ENCODE data around the gene CLEC16A.

The CLEC16A gene

GRCh38 chr16:11111856-11112634 lies 167.7 kb downstream of the CLEC16A start:
- TF ChIP-seq GABPA (IDR thresholded peaks at IDR 0.05; ENCODE audit: low read depth) = no peak
- TF ChIP-seq POLR2AphosphoS5 (IDR thresholded peaks at IDR 0.05; ENCODE audit: low read depth) = no peak
- TF ChIP-seq CTCF (IDR thresholded peaks at IDR 0.05; ENCODE audit: insufficient read depth, low read length) = no peak
- no peak for TF ChIP-seq REST (IDR thresholded peaks at IDR 0.05; ENCODE audit: insufficient replicate concordance, low read depth)
- TF ChIP-seq SPI1 (IDR thresholded peaks at IDR 0.05; ENCODE audit: borderline replicate concordance, low read depth) = no peak

GRCh38 chr16:11112723-11113348 lies 168.5 kb downstream of the CLEC16A start:
- no peak for DNase-seq (ENCODE audit: low read depth in 1 of 2, low spot score in 1 of 2)
- TF ChIP-seq SPI1 (IDR thresholded peaks at IDR 0.05; ENCODE audit: borderline replicate concordance, low read depth) = no peak
- no peak for TF ChIP-seq GABPA (IDR thresholded peaks at IDR 0.05; ENCODE audit: low read depth)
- no peak for TF ChIP-seq CTCF (IDR thresholded peaks at IDR 0.05; ENCODE audit: insufficient read depth, low read length)
- no peak for TF ChIP-seq POLR2AphosphoS5 (IDR thresholded peaks at IDR 0.05; ENCODE audit: low read depth)
- TF ChIP-seq REST (IDR thresholded peaks at IDR 0.05; ENCODE audit: insufficient replicate concordance, low read depth) = no peak
- no peak overlapping the region for H3K4me3 ChIP-seq (replicated peaks; ENCODE audit: insufficient read depth, low read length)

More at GRCh38 chr16:11111856-11112634, 167.7 kb downstream of the CLEC16A start:
- H3K27me3 ChIP-seq (ENCODE audit: insufficient read depth, poor library complexity, severe bottlenecking) = no peaks in the 10 kb centered on the region
- DNase-seq (ENCODE audit: low read depth in 1 of 2, low spot score in 1 of 2) = no peak
- H3K27ac ChIP-seq (replicated peaks) = no peak overlapping the region
- H3K4me3 ChIP-seq (replicated peaks; ENCODE audit: insufficient read depth, low read length) = no peak overlapping the region

GRCh38 chr16:11114366-11115164 lies 170.2 kb downstream of the CLEC16A start:
- peak; percentile 82 to 87 for DNase-seq (ENCODE audit: low read depth in 1 of 2, low spot score in 1 of 2)
- Histone ChIP-seq H3K27me3 (ENCODE audit: insufficient read depth, poor library complexity, severe bottlenecking) (no peaks in the 10 kb centered on the region), H3K4me3 (replicated peaks; ENCODE audit: insufficient read depth, low read length) (no peak overlapping the region), H3K27ac (replicated peaks) (peak overlapping the region; percentile 59)
- peak; percentile 49; the same call in 1 of the 2 replicates for TF ChIP-seq SPI1 (IDR thresholded peaks at IDR 0.05; ENCODE audit: borderline replicate concordance, low read depth)
- TF ChIP-seq GABPA (IDR thresholded peaks at IDR 0.05; ENCODE audit: low read depth) = no peak
- no peak for TF ChIP-seq POLR2AphosphoS5 (IDR thresholded peaks at IDR 0.05; ENCODE audit: low read depth)

More at GRCh38 chr16:11112723-11113348, 168.5 kb downstream of the CLEC16A start:
- Histone ChIP-seq H3K27ac (replicated peaks) (no peak overlapping the region), H3K27me3 (ENCODE audit: insufficient read depth, poor library complexity, severe bottlenecking) (no peaks in the 10 kb centered on the region)

Measured in HL-60 (cell line).